GM19328 (cell line): Measurements from ENCODE around the gene BRAT1.

Experiments
- ATAC-seq: cut with Tn5 transposase; IDR thresholded peaks from one replicate; pipeline ENCODE4 v1.9.1; 2021; ENCODE audit warnings: mild to moderate bottlenecking, moderate library complexity; ENCODE audit not compliant: unreplicated experiment

The BRAT1 gene

DNA sequence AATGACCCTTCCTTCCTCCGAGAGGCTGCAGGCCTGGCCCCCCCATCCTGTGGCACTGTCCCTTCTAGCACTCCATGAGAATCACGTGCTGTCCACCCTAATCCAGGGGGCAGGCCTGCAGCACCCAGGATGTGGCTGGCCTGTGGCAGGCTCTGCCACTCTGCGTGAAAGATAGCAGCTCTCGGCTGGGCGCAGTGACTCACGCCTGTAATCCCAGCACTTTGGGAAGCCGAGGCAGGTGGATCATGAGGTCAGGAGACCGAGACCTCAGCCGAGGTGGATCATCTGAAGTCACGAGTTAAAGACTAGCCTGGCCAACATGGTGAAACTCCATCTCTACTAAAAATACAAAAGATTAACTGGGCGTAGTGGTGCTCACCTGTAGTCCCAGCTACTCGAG, 54.6 kb downstream of the BRAT1 start:
- ATAC-seq = no peak

DNA sequence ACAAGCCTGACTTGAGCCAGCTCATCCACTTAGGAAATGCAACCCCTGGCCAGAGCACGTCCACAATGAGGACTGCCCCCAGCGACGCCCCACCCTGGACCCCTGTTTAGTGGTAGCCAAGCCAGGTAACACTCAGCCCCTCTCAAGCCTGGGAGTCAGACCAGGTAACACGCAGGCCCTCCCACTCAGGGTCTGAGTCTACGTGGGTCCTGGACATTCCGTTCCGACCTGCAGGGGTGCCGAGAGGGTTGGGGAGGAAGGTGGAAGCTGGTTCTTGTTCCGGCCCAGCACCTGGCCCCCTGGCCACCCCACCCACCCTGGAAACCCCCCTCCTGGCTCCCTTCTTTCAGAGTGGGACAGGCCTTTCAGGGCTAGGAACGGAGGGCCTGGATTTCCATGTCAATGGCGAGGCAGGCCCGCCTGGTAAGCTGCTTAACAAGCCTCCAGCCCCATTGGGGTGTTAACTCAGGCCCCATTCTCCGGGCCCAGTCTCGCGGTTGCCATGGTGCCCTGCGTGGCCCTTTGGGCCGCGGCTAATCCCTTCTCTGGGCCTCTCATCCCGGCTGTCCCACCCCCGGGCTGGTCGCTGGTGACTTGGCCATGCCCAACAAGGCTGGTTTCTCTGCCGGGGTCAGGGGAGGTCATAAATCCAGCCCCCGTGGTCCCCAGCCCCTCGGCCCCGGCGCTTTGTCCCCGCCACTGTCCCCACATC, 55.4 kb downstream of the BRAT1 start:
- ATAC-seq = no peak

DNA sequence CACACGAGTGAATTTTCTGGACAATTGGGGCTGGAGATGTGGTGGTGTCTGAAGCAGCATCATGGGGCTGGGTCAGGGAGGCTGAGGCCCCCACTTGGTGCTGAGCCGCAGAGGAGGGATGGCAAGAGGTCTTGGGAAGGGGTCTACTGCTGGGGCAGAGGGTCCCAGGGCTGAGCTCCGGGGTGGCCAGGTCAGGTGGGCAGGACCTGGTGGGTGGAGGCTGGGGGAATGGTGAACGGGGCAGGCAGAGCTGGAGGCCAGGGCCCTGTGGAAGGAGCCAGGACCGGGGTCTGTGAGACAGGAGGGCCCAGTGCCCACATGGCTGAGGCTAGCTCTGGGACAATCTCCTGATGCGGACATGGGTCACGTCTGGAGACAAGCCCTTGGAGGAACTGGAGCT, 56.1 kb downstream of the BRAT1 start:
- ATAC-seq = no peak

DNA sequence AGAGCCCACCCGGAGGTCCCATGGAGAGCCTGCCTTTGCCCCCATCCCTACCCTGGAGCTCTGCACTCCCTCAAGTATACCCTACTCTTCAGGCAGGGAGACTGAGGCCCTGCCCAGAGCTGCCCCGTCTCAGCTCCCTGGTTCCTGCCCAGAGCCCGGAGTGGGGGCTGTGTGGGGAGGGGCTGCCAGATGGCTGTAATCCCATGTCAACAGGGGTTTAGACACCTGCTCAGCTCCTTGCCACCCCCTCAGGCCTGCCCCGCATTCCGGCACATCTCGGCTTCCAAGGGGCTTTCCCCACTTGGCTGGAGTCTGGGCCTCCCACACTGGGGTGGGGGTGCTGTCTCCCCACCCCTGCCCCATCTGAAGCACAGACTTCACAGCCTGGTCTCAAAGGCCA, 56.6 kb downstream of the BRAT1 start:
- no peak for ATAC-seq

DNA sequence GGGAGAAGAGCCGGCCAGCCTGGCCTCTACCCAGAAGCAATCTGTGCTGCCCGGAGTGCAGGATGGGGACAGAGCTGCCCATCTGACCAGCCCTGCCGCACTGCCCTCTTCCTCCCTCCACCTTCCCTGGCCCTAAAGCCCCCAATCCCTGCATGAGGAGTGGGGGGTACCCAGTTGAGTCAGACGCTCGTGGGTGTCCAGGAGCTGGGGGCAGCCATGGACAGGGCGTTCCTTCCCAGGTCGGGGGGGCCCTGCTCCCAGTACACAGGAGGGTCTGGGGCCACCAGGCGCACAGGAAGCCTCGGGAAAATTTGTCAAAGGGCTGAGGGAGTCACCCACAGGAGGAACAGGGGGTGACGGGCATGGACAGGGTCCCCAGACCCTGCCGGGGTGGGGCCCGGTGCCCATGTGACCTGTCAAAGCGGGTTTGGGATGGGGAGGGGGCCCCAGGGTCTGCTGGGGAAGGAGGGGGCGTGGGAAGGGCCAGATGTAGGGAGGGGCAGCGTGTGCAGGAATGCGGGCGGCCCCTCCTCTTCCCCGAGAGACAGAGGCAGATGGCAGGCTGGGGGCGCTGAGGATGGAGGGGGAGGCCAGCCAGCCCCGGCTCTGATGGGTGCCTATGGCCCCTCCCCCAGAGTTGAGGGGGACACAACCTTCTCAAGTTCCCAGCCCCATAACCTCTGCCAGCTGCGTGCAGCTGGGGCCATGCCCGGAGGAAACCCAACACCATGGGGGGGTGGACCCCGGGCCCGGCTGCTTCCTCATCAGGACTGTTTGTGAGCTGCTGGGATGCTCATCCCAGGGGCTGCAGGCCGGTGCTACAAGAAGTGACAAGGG, 57.6 kb downstream of the BRAT1 start:
- no peak for ATAC-seq

DNA sequence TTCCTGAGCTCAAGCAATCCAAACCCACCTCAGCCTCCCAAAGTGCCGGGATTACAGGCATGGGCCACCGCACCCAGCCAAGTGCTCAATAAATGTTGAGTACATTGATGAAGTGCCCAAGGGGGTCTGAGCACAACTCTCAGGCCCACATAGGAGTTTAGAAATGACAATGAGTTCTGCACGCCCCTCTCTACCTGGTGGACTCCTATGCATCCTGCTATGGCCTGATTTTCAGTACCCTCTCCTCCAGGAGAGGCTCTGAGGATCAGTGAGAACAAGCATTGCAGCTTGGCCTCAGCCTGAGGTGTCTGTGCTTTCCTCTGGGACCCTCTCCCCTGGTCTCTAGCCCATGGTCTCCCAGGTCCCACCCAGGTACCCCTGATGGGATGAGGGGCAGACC, 58.3 kb downstream of the BRAT1 start:
- ATAC-seq = no peak

DNA sequence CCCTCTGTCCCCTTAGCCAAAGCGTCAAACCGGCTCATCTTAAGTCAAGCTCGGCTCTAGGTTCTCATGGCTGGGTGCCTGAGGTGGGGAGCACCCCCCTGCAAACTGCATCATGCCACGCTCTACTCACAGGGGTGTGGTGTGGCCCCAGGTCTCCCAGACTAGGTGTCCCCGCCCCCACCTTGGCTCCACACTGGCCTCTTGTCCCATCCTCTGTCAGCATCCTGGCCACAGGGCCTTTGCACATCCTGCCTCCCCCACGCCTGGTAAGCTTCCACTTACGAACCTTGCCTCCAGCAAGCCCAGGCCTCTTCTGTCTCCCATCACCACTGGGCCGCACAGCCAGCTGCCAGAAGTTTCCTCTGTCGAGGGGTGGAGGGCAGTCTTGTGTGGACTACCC, 58.9 kb downstream of the BRAT1 start:
- no peak for ATAC-seq

DNA sequence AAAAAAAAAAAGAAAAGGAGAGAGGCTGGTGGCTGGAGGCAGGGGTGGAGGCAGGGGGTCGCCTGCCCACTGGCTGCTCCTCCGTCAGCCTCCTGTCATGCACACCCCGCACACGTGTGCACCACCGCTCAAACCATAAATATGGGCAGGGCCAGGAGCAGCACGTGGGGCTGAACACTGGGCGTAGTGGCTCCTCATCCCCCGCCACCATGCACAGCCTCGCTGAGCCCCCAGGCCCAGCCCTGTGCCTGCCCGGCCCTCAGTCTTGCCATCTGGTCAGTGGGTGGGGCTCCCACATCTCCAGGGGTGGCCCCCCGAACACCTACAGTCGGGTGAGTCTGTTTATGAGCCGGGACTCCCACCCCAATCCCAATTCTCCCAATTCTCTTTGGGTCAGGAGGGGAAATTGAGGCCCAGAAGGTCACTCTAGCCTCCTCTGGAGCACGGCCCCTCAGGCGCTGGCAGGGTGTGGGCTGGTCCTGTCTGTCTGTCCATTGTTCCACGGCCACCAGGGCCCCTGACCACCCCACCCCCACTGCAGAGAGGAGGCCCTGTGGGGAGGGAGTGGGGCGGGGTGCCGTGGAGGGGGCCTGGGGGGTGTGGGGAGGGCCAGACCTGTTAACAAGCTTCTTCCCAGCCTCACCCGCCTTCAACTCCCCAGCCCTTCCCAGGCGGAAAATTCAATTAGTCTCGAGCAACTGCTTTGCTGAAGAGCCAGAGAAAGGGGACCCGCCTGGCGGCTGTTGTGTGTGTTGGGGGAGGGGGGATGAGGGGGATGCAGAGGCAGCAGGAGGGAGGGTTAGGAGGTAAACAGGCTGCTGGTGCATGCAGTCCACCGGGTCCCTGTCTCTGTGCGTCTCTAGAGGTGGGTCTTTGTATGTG, 59.7 kb downstream of the BRAT1 start:
- ATAC-seq = no peak

DNA sequence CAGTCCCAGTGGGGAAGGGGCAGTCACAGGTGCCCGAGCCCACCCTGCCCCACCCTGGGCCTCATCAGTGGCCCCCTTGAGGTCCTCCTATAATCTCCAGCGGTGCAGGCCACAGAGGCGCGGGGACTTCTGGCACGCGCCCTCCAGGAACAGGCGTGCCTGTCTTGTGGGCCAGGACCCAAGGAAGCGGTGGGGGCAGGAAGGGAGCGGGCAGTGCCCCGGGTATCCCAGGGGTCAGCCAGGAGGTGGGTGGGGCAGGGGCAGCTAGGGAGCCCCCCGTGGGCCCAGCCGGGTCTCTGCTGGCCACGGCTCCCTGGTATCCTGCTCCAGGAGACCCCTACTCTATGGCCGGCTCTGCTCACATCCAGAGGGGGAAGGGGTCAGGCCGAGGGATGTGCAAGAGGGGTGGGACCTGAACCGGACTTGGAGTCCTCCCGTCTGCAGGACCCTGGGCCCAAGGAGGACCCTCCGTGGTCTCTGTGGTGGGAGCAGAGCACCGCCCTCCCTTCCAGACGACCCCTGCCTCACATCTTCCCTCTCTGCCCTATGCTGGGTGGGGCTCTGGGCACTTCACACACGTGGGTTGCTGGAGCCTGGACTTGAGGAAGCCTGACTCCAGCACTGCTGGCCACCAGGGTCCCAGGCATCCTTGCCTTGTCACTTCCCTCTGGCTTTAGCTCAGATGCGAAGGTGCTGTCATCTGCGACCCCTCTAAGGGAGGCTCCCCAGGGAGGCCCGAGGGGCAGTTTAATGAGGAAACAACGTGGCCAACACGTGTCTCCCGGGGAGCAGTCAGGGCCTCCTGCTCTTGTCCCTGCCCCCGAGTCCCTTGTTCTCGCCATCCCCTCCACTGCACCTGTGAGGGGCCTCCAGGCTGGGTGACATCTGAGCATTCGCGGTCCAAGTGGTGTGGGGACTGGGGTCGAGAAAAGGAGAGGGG, 60.9 kb downstream of the BRAT1 start:
- no peak for ATAC-seq

DNA sequence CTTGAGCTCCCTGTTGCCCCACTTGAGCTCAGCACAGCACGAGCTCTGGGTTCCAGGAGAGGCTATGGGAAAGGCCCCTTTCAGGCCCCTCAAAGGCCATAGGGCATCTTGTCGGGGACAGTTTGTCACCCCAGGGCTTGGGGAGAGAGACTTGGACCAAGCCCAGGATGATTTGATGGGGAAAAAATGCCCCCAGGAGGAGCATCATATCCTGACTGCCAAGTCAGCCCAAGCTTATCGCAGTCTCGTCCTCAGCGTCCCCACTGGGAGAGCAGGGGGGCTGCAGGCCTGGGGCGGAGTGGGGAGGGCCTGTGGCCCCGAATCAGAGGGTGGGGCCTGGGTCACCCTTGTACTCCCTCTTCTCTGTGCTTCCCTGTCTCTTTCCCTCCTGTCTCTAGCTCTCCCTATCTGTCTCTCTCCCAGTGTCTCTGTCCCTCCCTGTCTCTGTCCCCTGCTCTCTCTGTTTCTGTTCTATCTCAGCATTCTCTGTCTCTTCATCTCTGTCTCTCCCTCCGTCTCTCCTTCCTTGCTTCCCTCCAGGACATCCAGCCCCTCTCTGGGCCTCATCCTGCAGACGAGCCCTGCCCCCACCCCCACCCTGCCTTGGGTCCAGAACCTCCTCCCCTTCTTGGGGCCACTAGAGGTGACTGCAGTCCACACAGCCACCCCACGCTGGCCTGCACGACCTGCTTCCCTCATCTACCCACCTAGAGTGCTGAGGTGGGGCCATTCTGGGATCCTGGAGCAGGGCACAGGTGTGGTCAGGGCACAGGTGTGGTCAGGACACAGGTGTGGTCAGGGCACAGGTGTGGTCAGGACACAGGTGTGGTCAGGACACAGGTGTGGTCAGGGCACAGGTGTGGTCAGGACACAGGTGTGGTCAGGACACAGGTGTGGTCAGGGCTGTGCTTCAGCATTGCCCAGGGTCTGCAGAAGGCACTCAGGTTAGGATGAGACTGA, 61.8 kb downstream of the BRAT1 start:
- ATAC-seq = no peak

DNA sequence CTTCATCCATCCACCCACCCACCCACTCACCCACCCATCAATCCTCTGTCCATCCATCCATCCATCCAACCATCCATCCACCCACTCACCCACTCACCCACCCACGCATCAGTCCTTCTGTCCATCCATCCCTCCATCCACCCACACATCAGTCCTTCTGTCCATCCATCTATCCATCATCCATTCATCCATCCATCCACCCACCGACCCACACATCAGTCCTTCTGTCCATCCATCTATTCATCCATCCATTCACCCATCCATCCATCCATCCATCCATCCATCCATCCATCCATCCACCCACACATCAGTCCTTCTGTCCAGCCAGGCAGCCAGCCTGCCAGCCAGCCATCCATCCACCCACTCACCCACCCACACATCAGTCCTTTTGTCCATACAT, 63.3 kb downstream of the BRAT1 start:
- ATAC-seq = no peak

DNA sequence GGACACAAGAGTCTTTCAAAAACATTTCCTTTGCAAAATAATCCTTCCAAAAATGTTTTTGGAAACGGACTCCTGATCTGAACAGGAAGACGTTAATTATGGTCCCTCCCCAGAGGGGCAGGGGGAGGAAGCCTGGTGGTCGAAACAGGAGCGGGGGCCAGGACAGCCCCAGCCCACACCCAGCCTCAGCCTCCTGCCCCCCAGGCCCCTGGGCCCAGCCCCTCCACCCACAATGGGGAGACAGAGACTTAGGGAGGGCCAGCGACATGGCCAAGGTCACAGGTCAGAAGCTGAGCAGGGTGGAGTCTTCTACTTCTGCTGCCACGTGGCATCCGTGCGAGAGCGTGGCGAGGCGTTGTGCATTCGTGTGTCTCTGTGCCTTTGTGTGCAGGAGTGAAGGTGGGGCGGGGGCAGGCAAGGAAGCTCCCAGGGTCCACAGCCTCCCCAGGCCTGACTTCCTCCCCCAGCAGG, 65.1 kb downstream of the BRAT1 start:
- no peak for ATAC-seq

DNA sequence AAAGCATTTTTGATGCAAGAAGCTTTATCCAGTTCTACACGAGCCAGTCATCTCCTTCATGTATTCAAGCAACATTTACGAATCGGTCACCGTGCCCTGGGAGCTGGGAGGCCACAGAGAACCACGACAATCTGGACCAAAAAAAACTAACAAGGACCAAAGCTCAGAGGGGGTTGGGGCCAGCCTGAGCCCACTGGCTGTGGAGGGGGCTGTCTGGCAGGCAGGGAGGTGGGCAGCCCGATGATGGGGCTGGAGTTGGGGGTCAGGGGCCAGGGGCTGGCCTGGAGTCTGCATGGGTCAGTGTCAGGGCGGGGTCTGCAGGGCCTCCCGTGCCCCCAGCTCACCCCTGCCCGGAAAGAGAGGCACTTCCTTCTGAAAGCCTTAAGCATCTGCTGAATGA, 66.6 kb downstream of the BRAT1 start:
- no peak for ATAC-seq

DNA sequence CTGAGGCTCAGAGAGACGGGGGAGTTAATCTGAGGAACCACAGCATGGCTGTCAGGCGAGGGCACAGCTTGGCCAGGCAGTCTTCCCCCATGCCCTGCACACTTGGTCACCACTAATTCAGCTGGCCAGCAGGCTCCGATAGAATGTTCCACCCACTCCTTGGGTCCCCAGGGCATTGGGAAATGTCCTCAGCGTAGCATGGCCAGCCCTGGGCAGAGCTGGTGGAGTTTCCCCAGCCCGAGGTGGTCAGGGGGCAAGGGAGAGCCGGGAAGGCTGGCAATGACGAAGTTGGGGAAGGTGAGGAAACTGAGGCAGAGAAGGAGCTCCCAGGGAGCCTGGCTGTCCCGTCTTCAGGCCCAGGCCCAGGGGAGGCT, 67.1 kb downstream of the BRAT1 start:
- no peak for ATAC-seq
